ENCODE measurements around the gene MSI2. TPM values are rescaled to one million over a fixed set of nuclear protein-coding genes. Genes with fewer than 3 reads are reported as not detected.

The MSI2 gene
- total RNA-seq, 2 donors from 2014 or later: 53.1 to 74.0 TPM

- intact Hi-C loops (cut with DNase I): no loop called here
- H3K27ac ChIP-seq: peak overlapping the region; percentile 88 to 91
- no peak for DNase-seq (ENCODE audit: low spot score)
These were observed 99.0 kb downstream of the MSI2 start for GRCh38 chr17:57355090-57355859.

GRCh38 chr17:57356153-57356718 lies 99.9 kb downstream of the MSI2 start:
- no peak overlapping the region for H3K4me3 ChIP-seq
- H3K36me3 ChIP-seq: no peaks in the 10 kb centered on the region
- H3K27ac ChIP-seq: peak overlapping the region; percentile 88 to 91
- no peaks in the 10 kb centered on the region for H3K9me3 ChIP-seq
- no peak for TF ChIP-seq CTCF (IDR thresholded peaks at IDR 0.05)
- no peak for TF ChIP-seq POLR2AphosphoS5 (IDR thresholded peaks at IDR 0.05)
- TF ChIP-seq POLR2A (IDR thresholded peaks at IDR 0.05): no peak
- H3K27me3 ChIP-seq (replicated peaks; ENCODE audit: insufficient read depth): no peaks in the 10 kb centered on the region
- intact Hi-C loops (cut with DNase I): no loop called here
- WGBS: 58% methylated on average over 6 of the region's 6 CpGs
- DNase-seq (ENCODE audit: low spot score): no peak
- peaks cover 20% of the 10 kb centered on the region for H3K4me1 ChIP-seq (replicated peaks)

More at GRCh38 chr17:57355090-57355859, 99.0 kb downstream of the MSI2 start:
- H3K27me3 ChIP-seq (replicated peaks; ENCODE audit: insufficient read depth): no peaks in the 10 kb centered on the region
- no peaks in the 10 kb centered on the region for H3K36me3 ChIP-seq
- H3K4me1 ChIP-seq (replicated peaks): peaks cover 14% of the 10 kb centered on the region
- 91% methylated on average over 6 of the region's 6 CpGs for WGBS
- no peaks in the 10 kb centered on the region for H3K9me3 ChIP-seq
- H3K4me3 ChIP-seq: no peak overlapping the region
- TF ChIP-seq POLR2AphosphoS5 (IDR thresholded peaks at IDR 0.05): no peak
- TF ChIP-seq CTCF (IDR thresholded peaks at IDR 0.05): no peak
- no peak for TF ChIP-seq POLR2A (IDR thresholded peaks at IDR 0.05)

- DNase-seq (ENCODE audit: low spot score): no peak
- H3K36me3 ChIP-seq: no peaks in the 10 kb centered on the region
- peak overlapping the region; percentile 88 to 91 for H3K27ac ChIP-seq
- H3K4me3 ChIP-seq: peak overlapping the region in 1 of 2 donors; percentile 1
- TF ChIP-seq POLR2AphosphoS5 (IDR thresholded peaks at IDR 0.05) (no peak), CTCF (IDR thresholded peaks at IDR 0.05) (no peak), POLR2A (IDR thresholded peaks at IDR 0.05) (no peak)
- WGBS: 40% methylated on average over 16 of the region's 16 CpGs
- peaks cover 20% of the 10 kb centered on the region for H3K4me1 ChIP-seq (replicated peaks)
- H3K9me3 ChIP-seq: no peaks in the 10 kb centered on the region
- intact Hi-C loops (cut with DNase I): no loop called here
- H3K27me3 ChIP-seq (replicated peaks; ENCODE audit: insufficient read depth): no peaks in the 10 kb centered on the region
These were observed 100.5 kb downstream of the MSI2 start for GRCh38 chr17:57356719-57357391.

GRCh38 chr17:57357392-57357784 lies 101.1 kb downstream of the MSI2 start:
- H3K4me1 ChIP-seq (replicated peaks): peaks cover 20% of the 10 kb centered on the region
- WGBS: 57% methylated on average over 11 of the region's 11 CpGs
- TF ChIP-seq POLR2AphosphoS5 (IDR thresholded peaks at IDR 0.05): peak; percentile 88
- TF ChIP-seq POLR2A (IDR thresholded peaks at IDR 0.05): peak; percentile 40
- no peak for TF ChIP-seq CTCF (IDR thresholded peaks at IDR 0.05)
- H3K9me3 ChIP-seq: no peaks in the 10 kb centered on the region
- peak overlapping the region in 1 of 2 donors; percentile 1 for H3K4me3 ChIP-seq
- DNase-seq (ENCODE audit: low spot score): peak; percentile 91
- peak overlapping the region; percentile 88 to 91 for H3K27ac ChIP-seq
- no peaks in the 10 kb centered on the region for H3K27me3 ChIP-seq (replicated peaks; ENCODE audit: insufficient read depth)
- intact Hi-C loops (cut with DNase I): no loop called here
- no peaks in the 10 kb centered on the region for H3K36me3 ChIP-seq
